Tibial nerve (tissue), 4 donors: ENCODE measurements around the gene TCF4.

Experiments used
- CTCF ChIP-seq, 5 experiments: fragments of 200-600 bp in 3 of 5; fragments of 450-650 bp in 2 of 5; sonication (generic) in 3 of 5; IDR thresholded peaks; one replicate each; pipeline ENCODE4 v1.5.1; 2016 to 2019; ENCODE audit warnings: antibody characterized with exemption in 5 of 5, mild to moderate bottlenecking in 3 of 5, moderate library complexity in 2 of 5
- EP300 ChIP-seq, 2 donors: sonication (generic); formaldehyde crosslinking; IDR thresholded peaks; one replicate each; pipeline ENCODE4 v1.6.1; 2017; ENCODE audit warnings: antibody characterized with exemption in 2 of 2, mild to moderate bottlenecking in 1 of 2
- POLR2A ChIP-seq, 2 donors: fragments of 450-650 bp; IDR thresholded peaks; one replicate each; pipeline ENCODE4 v1.6.1; 2017; ENCODE audit warnings: antibody characterized with exemption in 2 of 2, mild to moderate bottlenecking in 2 of 2, moderate library complexity in 2 of 2

- TF ChIP-seq CTCF (IDR thresholded peaks at IDR 0.05) (no peak), POLR2A (IDR thresholded peaks at IDR 0.05) (no peak), EP300 (IDR thresholded peaks at IDR 0.05) (no peak)
These were observed 381.1 kb downstream of the TCF4 start for GRCh38 chr18:55206927-55207326.
